Kidney epithelial cell (primary cell): ENCODE results near the gene SLC13A3. TPM values are rescaled to one million over a fixed set of nuclear protein-coding genes. Genes with fewer than 3 reads are reported as not detected.

Experiments used
- DNase-seq: peaks from one replicate; pipeline ENCODE4 v3.0.0-alpha.2; 2010; ENCODE audit warnings: low read depth
- H3K27me3 ChIP-seq: 2 replicates; pipeline ENCODE4 v1.6.0; 2011; ENCODE audit warnings: low read length; ENCODE audit not compliant: control insufficient read depth, insufficient read depth
- H3K36me3 ChIP-seq: 2 replicates; pipeline ENCODE4 v1.5.1; 2011; ENCODE audit warnings: low read length; ENCODE audit not compliant: control insufficient read depth, insufficient read depth
- H3K4me3 ChIP-seq: 2 replicates; pipeline ENCODE4 v1.5.1; 2011; ENCODE audit warnings: low read depth, mild to moderate bottlenecking, control low read depth, low read length
- total RNA-seq: library from RNA; depleted of rRNA; stranded (reverse); fragments of >200 nt; gene quantifications from 2 replicates; pipeline ENCODE4 v1.2.3, GENCODE V29; 2015
- TF ChIP-seq, protein P1 (sequence below): IDR thresholded peaks from 2 replicates; pipeline ENCODE4 v1.5.1; 2011; ENCODE audit warnings: mild to moderate bottlenecking, moderate library complexity, low read length, control low read depth, inconsistent platforms; ENCODE audit not compliant: insufficient read depth, poor library complexity, severe bottlenecking

SLC13A3 gene
- total RNA-seq, 1 donor from 2014 or later, result 3.4 TPM

DNA sequence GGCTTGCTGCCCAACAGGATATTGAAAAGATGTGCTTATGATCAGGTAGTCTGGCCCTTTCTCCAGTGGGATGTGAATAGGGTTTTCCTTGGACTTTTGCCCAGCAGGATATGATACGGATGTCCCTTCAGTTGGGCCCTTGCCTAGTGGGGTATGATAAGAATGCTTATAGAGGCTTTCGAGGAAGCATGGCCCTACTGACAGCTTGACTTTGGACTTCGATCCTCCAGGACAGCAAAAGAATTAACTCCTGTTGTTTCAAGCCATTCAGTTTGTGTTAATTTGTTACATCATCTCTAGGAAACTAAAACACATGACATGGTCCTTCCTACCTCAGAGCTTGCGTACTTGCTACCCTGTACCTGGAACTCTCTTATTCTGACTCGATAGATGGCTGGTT lies 128.2 kb downstream of the SLC13A3 start:
- TF ChIP-seq, protein P1, sequence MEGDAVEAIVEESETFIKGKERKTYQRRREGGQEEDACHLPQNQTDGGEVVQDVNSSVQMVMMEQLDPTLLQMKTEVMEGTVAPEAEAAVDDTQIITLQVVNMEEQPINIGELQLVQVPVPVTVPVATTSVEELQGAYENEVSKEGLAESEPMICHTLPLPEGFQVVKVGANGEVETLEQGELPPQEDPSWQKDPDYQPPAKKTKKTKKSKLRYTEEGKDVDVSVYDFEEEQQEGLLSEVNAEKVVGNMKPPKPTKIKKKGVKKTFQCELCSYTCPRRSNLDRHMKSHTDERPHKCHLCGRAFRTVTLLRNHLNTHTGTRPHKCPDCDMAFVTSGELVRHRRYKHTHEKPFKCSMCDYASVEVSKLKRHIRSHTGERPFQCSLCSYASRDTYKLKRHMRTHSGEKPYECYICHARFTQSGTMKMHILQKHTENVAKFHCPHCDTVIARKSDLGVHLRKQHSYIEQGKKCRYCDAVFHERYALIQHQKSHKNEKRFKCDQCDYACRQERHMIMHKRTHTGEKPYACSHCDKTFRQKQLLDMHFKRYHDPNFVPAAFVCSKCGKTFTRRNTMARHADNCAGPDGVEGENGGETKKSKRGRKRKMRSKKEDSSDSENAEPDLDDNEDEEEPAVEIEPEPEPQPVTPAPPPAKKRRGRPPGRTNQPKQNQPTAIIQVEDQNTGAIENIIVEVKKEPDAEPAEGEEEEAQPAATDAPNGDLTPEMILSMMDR, result no peak
- no peak for DNase-seq

DNA sequence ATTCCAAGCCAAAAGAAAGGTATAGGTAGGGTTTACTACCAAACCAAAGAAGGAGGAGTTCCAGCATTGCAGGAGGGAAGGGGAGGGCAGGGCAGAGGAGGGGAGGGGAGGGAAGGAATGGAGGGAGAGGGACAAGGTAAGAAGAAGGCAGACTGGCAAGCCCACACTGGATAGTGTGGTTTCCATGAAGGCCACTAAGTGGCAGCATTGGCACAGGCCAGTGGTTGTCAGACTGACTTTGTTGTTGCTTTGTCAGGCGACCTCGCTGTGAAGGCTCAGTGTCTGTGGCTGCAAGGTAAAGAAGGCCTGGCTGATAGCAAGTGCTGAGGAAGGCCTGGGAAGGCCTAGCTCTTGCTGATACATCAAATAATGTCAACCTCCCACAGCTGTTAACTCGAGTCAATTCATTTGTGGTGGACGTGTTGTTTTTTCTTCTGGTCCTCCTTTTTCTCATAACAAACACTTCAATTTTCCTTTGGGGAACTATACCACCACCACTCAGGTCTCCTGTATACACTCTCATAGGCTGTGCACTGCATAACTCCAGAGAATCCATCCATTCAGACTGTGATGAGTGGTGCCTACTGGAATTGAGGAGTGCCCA lies 130.2 kb downstream of the SLC13A3 start:
- no peak for DNase-seq
- TF ChIP-seq, protein P1, result peak; percentile 75
- no peak overlapping the region for H3K4me3 ChIP-seq
- H3K27me3 ChIP-seq, result no peaks in the 10 kb centered on the region
- no peaks in the 10 kb centered on the region for H3K36me3 ChIP-seq

More for the DNA sequence above, 128.2 kb downstream of the SLC13A3 start:
- Histone ChIP-seq H3K36me3 (no peaks in the 10 kb centered on the region), H3K27me3 (no peaks in the 10 kb centered on the region), H3K4me3 (no peak overlapping the region)

DNA sequence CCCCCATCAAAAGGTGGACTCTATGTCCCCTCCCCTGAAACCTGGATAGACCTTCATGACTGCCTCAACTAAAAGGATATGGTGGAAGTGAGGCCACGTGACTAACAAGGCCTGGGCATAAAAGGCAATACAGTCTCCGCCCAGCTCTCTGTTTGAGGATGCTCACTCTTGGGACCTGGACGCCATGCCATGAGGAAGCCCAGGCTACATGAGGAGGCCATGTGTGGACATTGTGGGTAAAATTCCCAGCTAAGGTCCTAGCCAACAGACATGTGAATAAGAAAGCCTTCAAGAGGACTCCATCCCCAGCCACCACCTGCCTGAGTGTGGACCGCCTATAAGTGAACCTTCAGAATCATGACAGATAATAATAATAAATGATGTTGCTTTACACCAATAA lies 130.7 kb downstream of the SLC13A3 start:
- TF ChIP-seq, protein P1, result no peak
- H3K27me3 ChIP-seq, result no peaks in the 10 kb centered on the region
- H3K36me3 ChIP-seq, result no peaks in the 10 kb centered on the region
- no peak overlapping the region for H3K4me3 ChIP-seq
- DNase-seq, result no peak

DNA sequence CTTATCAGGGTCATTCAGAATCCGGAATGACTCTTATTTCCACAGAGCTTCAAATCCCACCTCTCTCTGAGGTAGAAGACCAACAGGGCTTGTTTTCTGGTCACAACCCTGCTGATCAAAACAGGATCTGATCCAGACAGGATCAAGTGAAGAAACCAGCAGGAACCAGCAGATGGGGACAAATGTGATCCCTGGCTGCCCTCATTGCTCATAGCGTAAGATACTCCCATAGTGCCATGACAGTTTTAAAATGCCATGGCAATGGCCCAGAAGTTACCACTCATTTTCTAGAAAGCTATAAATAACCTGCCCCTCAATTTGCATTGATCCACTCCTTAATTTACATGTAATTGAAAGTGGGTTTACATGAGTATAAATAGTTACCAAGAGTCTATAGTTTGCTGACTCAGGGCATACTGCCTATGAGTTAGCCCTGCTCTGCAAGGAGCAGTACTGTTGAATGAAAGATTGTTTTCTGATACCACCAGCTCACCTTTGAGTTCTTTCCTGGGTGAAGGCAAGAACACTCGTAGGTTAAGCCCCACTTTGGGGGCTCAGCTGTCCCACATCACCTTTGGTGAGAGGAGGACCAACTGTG lies 131.7 kb downstream of the SLC13A3 start:
- DNase-seq, result no peak
- Histone ChIP-seq H3K36me3 (no peaks in the 10 kb centered on the region), H3K4me3 (no peak overlapping the region), H3K27me3 (no peaks in the 10 kb centered on the region)
- TF ChIP-seq, protein P1, result no peak

DNA sequence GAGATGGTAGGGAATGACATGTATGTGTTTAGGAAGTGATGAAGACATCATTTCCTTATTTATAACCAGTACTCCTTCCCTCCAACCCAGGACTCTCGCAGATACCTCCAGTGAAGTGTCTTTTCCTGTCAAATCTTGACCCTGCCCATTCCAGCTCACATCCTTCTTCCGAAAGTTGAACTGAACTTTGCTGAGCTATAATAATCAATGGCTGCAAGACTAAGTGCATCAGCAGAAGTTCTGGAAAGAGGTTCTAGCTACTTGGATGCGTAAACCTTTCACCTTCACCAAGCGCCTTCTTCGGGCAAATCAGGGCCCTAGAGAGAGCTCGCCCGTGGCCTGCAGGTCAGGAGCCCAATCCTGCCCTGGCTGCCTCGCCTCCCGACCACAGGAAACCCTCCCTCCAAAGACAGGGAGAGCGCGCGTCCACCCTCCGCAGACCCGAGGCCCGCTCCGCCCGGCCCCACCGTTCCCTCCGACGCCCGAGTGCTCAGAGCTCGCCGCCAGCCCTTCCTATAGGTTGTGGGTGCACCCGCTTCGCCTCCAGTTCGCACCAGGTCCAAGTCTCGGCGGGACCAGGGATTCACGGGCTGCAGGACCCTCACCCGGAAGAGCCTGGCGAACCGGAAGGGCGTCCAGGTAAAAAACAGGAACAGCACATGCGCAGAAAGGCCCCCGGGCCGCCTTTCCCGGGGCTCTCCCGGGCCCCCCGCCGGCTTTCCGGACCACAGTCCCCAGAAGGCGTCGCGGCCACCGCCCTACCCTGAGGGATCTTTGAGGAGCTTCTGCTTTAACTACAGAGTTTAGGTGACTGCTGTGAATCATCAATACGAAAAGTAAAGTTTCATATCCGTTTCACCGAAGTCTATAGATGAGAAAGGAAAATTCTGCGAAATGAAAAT lies 138.1 kb downstream of the SLC13A3 start, which contains the start of gene ZNF334:
ZNF334 (minus strand) TSS at position 617 of the 902 bp plus-strand sequence. CDS start 1,457 bp downstream, outside the sequence.
- Histone ChIP-seq H3K4me3 (peak within 1 kb of the TSS; percentile 63), H3K36me3 (no peaks in the 10 kb centered on the region), H3K27me3 (no peaks in the 10 kb centered on the region)
- TF ChIP-seq, protein P1, result no peak
- no peak for DNase-seq
